DMS153 treated with DMSO at 0.1 percent for 48 hours (cell line): Measurements from ENCODE around the gene PARD3B.
"Not testable (repeated sequence)": the region's sequence is repeated elsewhere in the genome, so short reads cannot be mapped to it uniquely, and the experiment has no call there.

ENCODE experiments used
- DNase-seq: peaks from one replicate; lab custom pipeline; 2025; ENCODE audit not compliant: unreplicated experiment; lab: John Stamatoyannopoulos, UW

The PARD3B gene

GRCh38 chr2:205175831-205176230, 630.6 kb downstream of the PARD3B start:
- DNase-seq, result no peak

- no peak for DNase-seq
These were observed 631.3 kb downstream of the PARD3B start for GRCh38 chr2:205176546-205176945.

- DNase-seq, result no peak
These were observed 632.3 kb downstream of the PARD3B start for GRCh38 chr2:205177546-205177945.

GRCh38 chr2:205180730-205181129, 635.5 kb downstream of the PARD3B start:
- no peak for DNase-seq

- no peak for DNase-seq
These were observed 642.5 kb downstream of the PARD3B start for GRCh38 chr2:205187731-205188130.

GRCh38 chr2:205188239-205189138, 643.2 kb downstream of the PARD3B start:
- DNase-seq, result no peak

- DNase-seq, result no peak
These were observed 644.0 kb downstream of the PARD3B start for GRCh38 chr2:205189301-205189700.

- no peak for DNase-seq
These were observed 645.3 kb downstream of the PARD3B start for GRCh38 chr2:205190528-205190927.

GRCh38 chr2:205193125-205193835, 648.0 kb downstream of the PARD3B start:
- DNase-seq, result no peak

- no peak for DNase-seq
These were observed 648.6 kb downstream of the PARD3B start for GRCh38 chr2:205193836-205194228.

GRCh38 chr2:205197468-205198139, 652.3 kb downstream of the PARD3B start:
- no peak for DNase-seq

- no peak for DNase-seq
These were observed 652.9 kb downstream of the PARD3B start for GRCh38 chr2:205198140-205198525.

GRCh38 chr2:205199165-205199850, 654.0 kb downstream of the PARD3B start:
- no peak for DNase-seq

GRCh38 chr2:205210494-205210893, 665.2 kb downstream of the PARD3B start:
- no peak for DNase-seq

GRCh38 chr2:205212357-205212756, 667.1 kb downstream of the PARD3B start:
- DNase-seq, result no peak

- DNase-seq, result no peak
These were observed 670.8 kb downstream of the PARD3B start for GRCh38 chr2:205216092-205216491.

- DNase-seq, result no peak
These were observed 671.3 kb downstream of the PARD3B start for GRCh38 chr2:205216580-205216979.

- no peak for DNase-seq
These were observed 671.7 kb downstream of the PARD3B start for GRCh38 chr2:205217004-205217403.

GRCh38 chr2:205218056-205218455, 672.8 kb downstream of the PARD3B start:
- DNase-seq, result no peak

- DNase-seq, result not testable (repeated sequence)
These were observed 673.5 kb downstream of the PARD3B start for GRCh38 chr2:205218816-205219215.

GRCh38 chr2:205220559-205220958, 675.3 kb downstream of the PARD3B start:
- DNase-seq, result no peak
